Calu3 (cell line): ENCODE results near the gene USP48. TPM values are rescaled to one million over a fixed set of nuclear protein-coding genes. Genes with fewer than 3 reads are reported as not detected.

Experiments
- BruUV-seq: library from RNA; stranded (reverse); fragments of 400-500 nt; replicated peaks from 2 replicates; lab custom pipeline; 2021; lab: Mats Ljungman, UMichigan
- CTCF ChIA-PET: fragments of 300-600 bp; sonication (Branson Sonifier 250); formaldehyde crosslinking; loops from one replicate; lab custom pipeline; 2022; ENCODE audit warnings: antibody characterized with exemption; lab: Charles Lee
- DNase-seq: peaks from one replicate; pipeline ENCODE4 v3.0.0; 2022
- H3K27ac Mint-ChIP-seq: one replicate; pipeline ENCODE4 v1.8.0; 2022; ENCODE audit warnings: mixed read lengths; ENCODE audit not compliant: unreplicated experiment
- H3K27me3 Mint-ChIP-seq: one replicate; pipeline ENCODE4 v1.8.0; 2022; ENCODE audit warnings: mixed read lengths; ENCODE audit not compliant: unreplicated experiment
- H3K36me3 Mint-ChIP-seq: one replicate; pipeline ENCODE4 v1.8.0; 2022; ENCODE audit warnings: mild to moderate bottlenecking, moderate library complexity, mixed read lengths; ENCODE audit not compliant: insufficient read depth, unreplicated experiment
- H3K4me1 Mint-ChIP-seq: one replicate; pipeline ENCODE4 v1.8.0; 2022; ENCODE audit warnings: mild to moderate bottlenecking, low read depth, mixed read lengths; ENCODE audit not compliant: unreplicated experiment
- H3K4me3 Mint-ChIP-seq: one replicate; pipeline ENCODE4 v1.8.0; 2022; ENCODE audit warnings: mild to moderate bottlenecking, low read depth, moderate library complexity, mixed read lengths; ENCODE audit not compliant: unreplicated experiment
- H3K9me3 Mint-ChIP-seq: one replicate; pipeline ENCODE4 v1.8.0; 2022; ENCODE audit warnings: low read depth, mixed read lengths; ENCODE audit not compliant: unreplicated experiment
- CTCF ChIP-seq: fragments of 200-600 bp; IDR thresholded peaks from one replicate; pipeline ENCODE4 v1.8.0; 2022; ENCODE audit warnings: antibody characterized with exemption; ENCODE audit not compliant: unreplicated experiment
- intact Hi-C: fragments of 100-400 bp; cut with micrococcal nuclease; formaldehyde crosslinking; loops from one replicate; pipeline ENCODE4 v1.10.0; 2022; ENCODE audit not compliant: unreplicated experiment
- total RNA-seq: library from RNA; stranded (reverse); gene quantifications from 2 replicates; pipeline ENCODE4 v1.2.3, GENCODE V29; 2022

Gene USP48
- total RNA-seq, 1 experiment from 2014 or later = 56.6 TPM

DNA sequence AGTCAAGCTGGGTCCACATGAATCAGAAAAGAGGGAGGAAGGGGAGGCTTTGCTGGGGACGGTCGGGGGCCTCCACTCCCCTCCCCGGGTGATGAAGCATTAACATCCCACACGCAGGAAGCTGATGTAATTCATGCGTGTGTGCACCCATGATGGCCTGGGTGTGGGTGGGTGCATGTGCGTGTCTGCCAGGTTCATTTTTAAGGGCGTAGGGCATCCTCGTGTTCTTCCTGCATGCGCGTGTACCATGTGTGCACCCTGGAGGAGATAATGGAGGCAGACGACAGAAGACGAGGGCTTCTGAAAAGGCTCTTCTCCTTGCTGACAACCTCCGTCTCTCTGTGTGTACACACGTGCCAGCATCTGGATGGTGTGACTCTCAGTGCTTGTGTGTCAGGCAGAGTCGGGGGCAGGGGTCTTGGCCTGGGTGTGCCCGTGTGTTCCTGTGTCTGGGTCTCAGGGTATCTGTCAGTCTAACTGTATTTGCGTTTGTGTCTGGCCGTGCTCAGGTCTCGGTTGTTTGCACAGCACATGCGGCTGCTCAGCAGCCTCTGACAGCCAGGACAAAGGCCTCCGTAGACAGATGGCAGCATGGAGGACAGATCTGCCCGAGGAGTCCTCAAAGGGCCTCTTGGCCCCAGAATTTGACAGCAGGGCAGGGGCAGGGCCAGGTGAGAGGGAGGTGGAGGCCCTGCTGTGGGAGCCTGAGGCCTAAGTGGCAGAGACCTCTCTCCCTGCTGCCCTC is 116.2 kb downstream of the USP48 start:
- no peak overlapping the region for H3K4me3 Mint-ChIP-seq
- CTCF ChIA-PET = no interaction called here
- no peaks in the 10 kb centered on the region for H3K27me3 Mint-ChIP-seq
- intact Hi-C loops = loop anchor here (5.0 kb wide), 1 partner anchor 224 kb away; the partner anchor contains the start of gene NBPF3
- no peaks in the 10 kb centered on the region for H3K9me3 Mint-ChIP-seq
- no peak for TF ChIP-seq CTCF
- no peak overlapping the region for H3K27ac Mint-ChIP-seq
- DNase-seq = no peak
- H3K36me3 Mint-ChIP-seq = peaks cover 12% of the 10 kb centered on the region
- no TSS peak for BruUV-seq
- peaks cover 7% of the 10 kb centered on the region for H3K4me1 Mint-ChIP-seq

DNA sequence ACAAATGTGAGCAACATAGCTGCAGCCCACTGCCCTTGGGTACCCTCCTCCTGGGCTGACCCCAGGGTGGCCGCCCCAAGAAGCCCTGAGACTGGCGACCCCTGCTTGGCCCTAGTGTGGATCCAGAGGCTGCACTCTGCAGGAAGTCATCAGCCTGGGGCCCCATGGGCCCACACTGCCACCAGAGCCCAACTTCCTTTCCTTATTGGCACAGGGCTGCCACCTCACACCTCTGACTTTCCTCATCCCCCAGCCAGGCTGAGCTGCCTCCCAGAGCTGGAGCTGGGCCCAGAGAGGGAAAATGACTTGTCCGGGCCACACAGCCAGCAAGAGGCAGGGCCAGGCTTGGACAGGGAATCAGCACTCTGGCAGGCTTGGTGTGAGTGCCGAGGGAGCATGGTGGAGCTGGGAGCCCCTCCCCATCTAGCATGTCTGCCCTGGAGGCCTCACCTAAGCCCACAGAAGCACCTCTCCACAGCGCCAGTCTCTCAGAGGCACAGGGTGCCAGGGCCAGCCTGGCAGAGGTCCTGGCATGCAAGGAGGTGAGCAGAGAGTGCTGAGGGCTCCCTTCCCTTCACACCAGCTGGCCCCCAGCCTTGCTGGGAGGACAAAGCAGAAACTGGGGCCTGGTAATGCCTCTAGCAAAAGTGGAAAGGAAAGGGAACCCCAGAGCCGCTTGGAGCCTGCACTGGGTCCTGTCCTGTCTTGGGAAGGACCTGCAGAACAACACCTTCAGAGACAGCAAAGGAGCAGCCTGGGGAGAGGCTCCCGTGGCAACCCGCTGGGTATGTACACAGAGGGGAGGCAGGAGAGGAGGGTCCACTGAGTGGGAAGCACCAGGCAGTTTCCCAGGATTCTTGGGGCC is 117.0 kb downstream of the USP48 start:
- TF ChIP-seq CTCF = no peak
- H3K27me3 Mint-ChIP-seq = peaks cover 3% of the 10 kb centered on the region
- H3K36me3 Mint-ChIP-seq = peaks cover 7% of the 10 kb centered on the region
- H3K27ac Mint-ChIP-seq = no peak overlapping the region
- CTCF ChIA-PET = no interaction called here
- no peak overlapping the region for H3K4me3 Mint-ChIP-seq
- no peaks in the 10 kb centered on the region for H3K9me3 Mint-ChIP-seq
- BruUV-seq = no TSS peak
- peaks cover 7% of the 10 kb centered on the region for H3K4me1 Mint-ChIP-seq
- intact Hi-C loops = loop anchor here (5.0 kb wide), 1 partner anchor 224 kb away; the partner anchor contains the start of gene NBPF3
- DNase-seq = no peak

DNA sequence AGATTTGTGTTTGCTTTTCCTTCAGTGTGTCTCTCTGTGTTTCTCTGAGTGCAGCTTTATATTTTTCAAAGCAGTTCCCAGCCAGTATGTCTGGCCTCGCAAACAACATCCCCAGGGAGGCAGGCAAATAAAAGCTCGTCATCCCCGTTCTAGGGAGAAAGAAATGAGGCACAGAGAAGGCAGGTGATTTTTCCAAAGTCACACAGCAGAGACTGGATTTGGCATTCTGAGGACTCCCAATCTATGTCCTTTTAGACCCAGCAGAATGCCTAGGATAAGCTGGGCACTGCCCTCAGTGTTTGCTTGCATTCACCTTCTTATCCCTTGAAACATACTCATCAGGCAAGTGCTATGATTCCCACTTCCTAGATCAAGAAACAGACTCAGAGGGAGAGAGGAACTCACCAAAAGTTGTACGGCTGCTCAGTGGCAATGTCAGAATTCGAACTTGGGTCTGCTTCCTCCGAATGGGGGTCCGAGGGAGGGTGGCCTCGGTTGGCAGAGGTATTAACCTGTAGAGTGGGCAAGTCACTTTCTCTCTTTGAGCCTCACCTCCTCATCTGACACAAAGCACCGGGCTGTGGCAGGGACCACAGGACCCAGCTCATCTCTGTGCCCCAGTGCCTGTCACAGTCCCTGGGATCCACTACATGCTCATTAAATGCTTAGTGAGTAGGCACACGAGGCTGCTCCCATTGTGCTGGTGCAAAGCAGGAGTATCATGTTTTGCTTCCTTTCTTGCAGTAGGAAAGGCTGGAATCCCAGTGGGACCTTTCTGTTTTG is 118.0 kb downstream of the USP48 start:
- peaks cover 7% of the 10 kb centered on the region for H3K36me3 Mint-ChIP-seq
- intact Hi-C loops = loop anchor here (5.0 kb wide), 1 partner anchor 223 kb away; the partner anchor contains the start of gene NBPF3
- H3K4me1 Mint-ChIP-seq = peaks cover 7% of the 10 kb centered on the region
- BruUV-seq = no TSS peak
- H3K4me3 Mint-ChIP-seq = no peak overlapping the region
- peaks cover 12% of the 10 kb centered on the region for H3K27me3 Mint-ChIP-seq
- CTCF ChIA-PET = no interaction called here
- no peak overlapping the region for H3K27ac Mint-ChIP-seq
- no peaks in the 10 kb centered on the region for H3K9me3 Mint-ChIP-seq
- no peak for DNase-seq
- no peak for TF ChIP-seq CTCF
